GM23248 (cell line): ENCODE measurements around the gene DDA1.

ENCODE experiments used
- EZH2 ChIP-seq: fragments of 200-600 bp; sonication (generic); IDR thresholded peaks from 2 replicates; pipeline ENCODE4 v1.6.1; 2018; ENCODE audit warnings: antibody characterized with exemption, mild to moderate bottlenecking; ENCODE audit not compliant: insufficient read depth, poor library complexity, severe bottlenecking
- EZH2phosphoT487 ChIP-seq: fragments of 200-600 bp; sonication (generic); IDR thresholded peaks from 2 replicates; pipeline ENCODE4 v1.6.1; 2018; ENCODE audit warnings: antibody characterized with exemption, moderate library complexity, mild to moderate bottlenecking, low read depth; ENCODE audit not compliant: insufficient read depth

DNA sequence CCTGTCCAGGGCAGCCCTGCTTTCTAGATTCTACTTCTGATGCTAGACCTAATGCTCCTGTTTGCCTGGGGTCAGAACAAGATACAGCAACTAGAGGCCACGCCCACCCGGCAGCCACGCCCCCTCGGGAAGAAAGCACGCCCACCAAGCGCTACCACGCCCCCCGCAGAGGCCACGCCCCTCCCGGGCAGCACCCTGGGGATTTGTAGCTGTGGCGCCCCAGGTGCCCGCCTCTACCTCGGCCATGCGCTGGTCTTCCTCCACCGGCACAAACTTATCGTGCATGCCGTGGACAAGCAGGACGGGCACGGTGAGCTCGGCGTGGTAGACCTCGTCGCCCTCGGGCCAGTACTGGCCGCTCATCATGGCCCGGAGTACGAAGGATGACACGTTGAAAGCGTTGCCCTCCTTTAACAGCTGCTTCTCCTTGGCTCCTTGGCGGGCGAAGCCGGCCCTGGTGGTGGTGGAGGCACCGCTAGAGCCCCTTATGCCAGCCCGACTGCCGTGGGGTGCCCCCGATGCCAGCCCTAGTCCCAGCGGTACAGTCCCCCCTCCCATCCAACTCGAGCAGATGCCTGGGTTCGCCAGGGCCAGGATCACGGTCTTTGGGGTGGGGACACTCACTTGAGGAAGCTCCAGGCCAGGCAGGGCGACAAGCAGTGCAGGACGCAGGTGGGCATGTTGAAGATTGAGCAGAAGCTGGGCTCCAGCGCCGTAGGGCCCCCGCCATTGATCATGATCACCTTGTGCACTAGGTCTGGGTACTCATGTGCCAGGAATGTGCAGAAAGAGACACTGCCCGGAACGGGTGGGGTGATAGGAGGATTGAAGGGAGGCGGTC is 15.1 kb upstream of the DDA1 start:
- no peak for TF ChIP-seq EZH2
- TF ChIP-seq EZH2phosphoT487, result no peak
